Measurements from ENCODE around the gene PGA5. TPM values are rescaled to one million over a fixed set of nuclear protein-coding genes. Genes with fewer than 3 reads are reported as not detected.

The PGA5 gene
- total and polyA plus RNA-seq, 10 of the 15 experiments (the other 5 are each of a cell fraction or from before 2014, with no cell fraction given) = not detected

GRCh38 chr11:61259363-61259762 is 18.4 kb downstream of the PGA5 start (continued):
- TF ChIP-seq CUX1 (IDR thresholded peaks at IDR 0.05; ENCODE audit: insufficient replicate concordance, low read depth, low read length) (no peak), BHLHE40 (IDR thresholded peaks at IDR 0.05; ENCODE audit: borderline replicate concordance in 1 of 2, low read depth in 2 of 2, low read length in 1 of 2) (no peak), MEF2A (IDR thresholded peaks at IDR 0.05; ENCODE audit: insufficient read depth, low read depth, low read length) (no peak), RELB (IDR thresholded peaks at IDR 0.05; ENCODE audit: low read depth) (no peak), E2F8 (IDR thresholded peaks at IDR 0.05; ENCODE audit: low read depth, partially characterized antibody) (no peak), SMAD5 (IDR thresholded peaks at IDR 0.05; ENCODE audit: low read depth) (no peak), ZNF274 (IDR thresholded peaks at IDR 0.05; ENCODE audit: insufficient read depth, insufficient read length) (no peak), USF1 (IDR thresholded peaks at IDR 0.05; ENCODE audit: borderline replicate concordance, extremely low read length, insufficient read depth, low read depth, low read length) (no peak), BCLAF1 (IDR thresholded peaks at IDR 0.05) (no peak), E4F1 (IDR thresholded peaks at IDR 0.05; ENCODE audit: borderline replicate concordance, partially characterized antibody) (no peak), MXI1 (IDR thresholded peaks at IDR 0.05; ENCODE audit: low read depth, low read length) (no peak)
